HG02885 (cell line): ENCODE results near the gene AP1G2.
"Not testable (repeated sequence)": the region's sequence is repeated elsewhere in the genome, so short reads cannot be mapped to it uniquely, and the experiment has no call there.

ENCODE experiments used
- ATAC-seq: cut with Tn5 transposase; IDR thresholded peaks from one replicate; pipeline ENCODE4 v1.9.1; 2021; ENCODE audit warnings: mild to moderate bottlenecking; ENCODE audit not compliant: unreplicated experiment, poor library complexity

AP1G2 gene

DNA sequence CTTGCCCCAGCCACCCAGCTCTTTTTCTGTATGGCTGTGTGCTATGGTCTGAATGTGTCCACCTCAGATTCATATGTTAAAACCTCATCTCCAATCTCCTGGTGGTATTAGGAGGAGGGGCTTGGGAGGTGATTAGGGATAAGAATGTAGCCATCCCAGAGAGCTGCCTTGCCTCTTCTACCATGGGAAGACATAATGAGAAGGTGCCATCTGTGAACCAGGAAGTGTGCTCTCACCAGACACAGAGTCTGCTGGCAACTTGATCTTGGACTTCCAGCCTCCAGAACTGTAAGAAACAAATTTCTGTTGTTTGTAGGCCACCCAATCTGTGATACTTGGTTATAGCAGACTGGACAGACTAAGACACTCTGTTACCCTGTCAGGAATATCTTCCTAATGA lies 33.8 kb upstream of the AP1G2 start:
- no peak for ATAC-seq

DNA sequence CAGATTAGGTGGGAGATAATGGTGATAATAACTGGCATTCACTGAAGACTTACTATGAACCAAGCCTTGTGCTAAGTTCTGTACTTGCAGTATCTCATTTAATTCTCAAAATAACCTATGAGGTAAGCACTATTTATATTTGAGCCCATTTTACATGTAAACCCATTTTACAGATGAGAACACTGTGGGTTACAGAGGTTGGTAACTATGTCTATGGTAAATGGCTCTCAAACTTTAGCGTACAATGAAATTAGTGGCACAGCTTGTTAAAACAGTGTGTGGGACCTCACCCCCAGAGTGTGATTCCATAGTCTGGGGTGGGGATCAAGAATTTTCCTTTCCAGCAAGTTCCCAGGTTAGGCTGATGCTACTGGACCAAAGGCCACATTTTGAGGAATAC lies 33.2 kb upstream of the AP1G2 start:
- no peak for ATAC-seq

DNA sequence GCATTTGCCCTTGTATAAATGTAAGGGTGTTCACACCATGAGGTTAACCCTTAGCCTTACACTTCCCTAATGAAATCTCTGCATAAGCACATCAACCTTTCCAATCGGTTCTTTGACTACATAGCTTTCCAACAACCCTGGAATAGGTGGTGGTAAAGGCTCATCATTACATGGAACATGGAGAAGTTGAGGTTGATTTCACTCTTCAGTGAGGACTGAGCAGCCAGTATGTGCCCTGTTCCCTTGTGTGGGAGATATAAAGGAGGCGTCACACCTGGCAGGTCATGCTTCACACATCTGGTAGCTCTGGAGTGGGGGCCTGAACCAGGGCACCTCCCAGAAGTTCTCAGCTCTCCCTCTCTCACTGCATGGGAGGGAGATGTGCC lies 32.7 kb upstream of the AP1G2 start:
- ATAC-seq = no peak

DNA sequence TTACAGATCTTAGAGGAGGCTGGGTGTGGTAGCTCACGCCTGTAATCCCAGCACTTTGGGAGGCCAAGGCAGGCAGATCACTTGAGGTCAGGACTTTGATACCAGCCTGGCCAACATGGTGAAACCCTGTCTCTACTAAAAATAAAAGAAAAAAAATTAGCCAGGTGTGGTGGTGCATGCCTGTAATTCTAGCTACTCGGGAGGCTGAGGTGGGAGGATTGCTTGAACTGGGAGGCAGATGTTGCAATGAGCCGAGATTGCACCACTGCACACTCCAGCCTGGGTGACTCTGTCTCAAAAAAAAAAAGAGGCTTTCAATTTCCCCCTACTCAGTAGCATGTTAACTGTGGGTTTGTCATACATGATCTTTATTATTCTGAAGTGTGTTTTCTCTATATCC lies 26.6 kb upstream of the AP1G2 start:
- not testable (repeated sequence) for ATAC-seq

DNA sequence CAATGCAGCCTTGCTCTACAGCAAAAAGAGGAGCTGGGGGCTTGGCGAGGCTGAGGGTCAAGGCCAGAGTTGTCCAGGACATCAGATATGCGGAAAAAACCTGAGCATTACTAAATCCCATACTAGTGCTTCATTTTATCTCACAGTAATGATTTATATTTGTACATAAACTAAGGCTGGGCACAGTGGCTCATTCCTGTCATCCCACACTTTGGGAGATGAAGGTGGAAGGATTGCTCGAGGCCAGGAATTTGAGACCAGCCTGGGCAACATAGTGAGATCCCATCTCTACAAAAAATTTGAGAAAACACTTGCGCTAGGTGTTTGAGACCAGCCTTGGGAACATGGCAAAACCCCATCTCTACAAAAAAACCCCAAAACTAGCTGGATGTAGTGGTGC lies 22.6 kb upstream of the AP1G2 start:
- no peak for ATAC-seq

DNA sequence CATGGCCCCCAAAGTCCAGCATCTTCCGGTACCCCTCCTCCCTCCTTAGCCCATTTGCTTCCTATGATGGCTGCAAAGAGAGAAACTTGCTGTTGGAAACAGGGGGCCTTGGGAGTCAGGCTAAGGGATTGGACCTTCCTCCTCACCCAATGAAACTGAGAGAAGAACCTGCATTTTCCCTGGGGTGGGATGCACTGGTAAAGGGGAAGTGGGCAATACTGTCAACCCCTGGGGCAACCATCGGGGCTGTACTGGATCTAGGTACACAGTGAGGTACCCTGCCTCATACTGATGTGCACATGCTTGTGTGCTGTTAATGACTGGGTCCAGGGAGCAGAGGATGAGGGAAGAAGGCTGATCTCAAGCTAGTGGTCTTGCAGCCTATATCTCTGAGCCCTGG lies 22.0 kb upstream of the AP1G2 start:
- ATAC-seq = no peak

DNA sequence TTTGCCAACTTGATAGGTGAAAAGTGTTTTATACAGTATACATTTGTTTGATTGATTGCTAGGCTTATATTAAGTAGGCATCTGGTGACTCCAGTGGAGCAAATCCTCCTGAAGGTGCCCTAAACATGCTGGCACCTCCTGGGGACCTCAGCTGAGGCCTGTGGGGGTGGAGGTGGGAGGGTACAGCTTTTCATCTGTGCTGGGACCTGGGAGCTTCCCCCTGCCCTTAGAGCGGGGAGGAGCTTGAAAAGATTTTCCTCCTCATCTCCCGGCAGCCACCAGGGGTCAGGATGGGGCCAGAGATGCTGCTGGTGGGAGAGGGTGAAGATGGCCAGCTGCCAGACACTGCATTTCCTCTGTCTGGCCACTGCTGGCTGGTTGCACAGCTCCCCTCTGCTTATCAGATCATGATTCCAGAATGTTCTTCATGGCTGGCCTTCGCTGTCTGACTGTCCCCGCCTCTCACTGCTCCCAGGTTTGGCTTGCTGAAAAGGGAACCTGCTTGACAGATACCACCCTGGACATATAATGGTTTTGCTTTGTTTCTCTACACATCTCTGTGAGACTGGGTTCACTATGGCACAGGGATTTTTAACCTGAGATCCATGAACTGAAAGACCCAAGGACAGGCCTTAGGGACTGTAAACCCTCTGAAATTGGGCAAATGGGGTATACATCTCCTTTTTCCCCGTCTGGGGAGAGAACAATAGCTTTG lies 21.4 kb upstream of the AP1G2 start:
- peak; percentile 96 for ATAC-seq

DNA sequence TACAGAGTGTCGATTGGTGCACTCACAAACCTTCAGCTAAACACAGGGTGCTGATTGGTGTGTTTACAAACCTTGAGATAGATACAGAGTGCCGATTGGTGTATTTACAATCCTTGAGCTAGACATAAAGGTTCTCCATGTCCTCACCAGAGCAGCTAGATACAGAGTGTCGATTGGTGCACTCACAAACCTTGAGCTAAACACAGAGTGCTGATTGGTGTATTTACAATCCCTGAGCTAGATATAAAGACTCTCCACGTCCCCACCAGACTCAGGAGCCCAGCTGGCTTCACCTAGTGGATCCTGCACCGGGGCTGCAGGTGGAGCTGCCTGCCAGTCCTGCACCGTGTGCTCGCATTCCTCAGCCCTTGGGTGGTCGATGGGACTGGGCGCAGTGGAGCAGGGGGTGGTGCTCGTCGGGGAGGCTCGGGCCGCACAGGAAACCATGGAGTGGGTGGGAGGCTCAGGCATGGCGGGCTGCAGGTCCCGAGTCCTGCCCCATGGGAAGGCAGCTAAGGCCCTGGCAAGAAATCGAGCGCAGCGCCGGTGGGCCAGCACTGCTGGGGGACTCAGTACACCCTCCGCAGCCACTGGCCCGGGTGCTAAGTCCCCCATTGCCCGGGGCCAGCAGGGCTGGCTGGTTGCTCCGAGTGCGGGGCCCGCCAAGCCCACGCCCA lies 17.1 kb upstream of the AP1G2 start:
- ATAC-seq = not testable (repeated sequence)

DNA sequence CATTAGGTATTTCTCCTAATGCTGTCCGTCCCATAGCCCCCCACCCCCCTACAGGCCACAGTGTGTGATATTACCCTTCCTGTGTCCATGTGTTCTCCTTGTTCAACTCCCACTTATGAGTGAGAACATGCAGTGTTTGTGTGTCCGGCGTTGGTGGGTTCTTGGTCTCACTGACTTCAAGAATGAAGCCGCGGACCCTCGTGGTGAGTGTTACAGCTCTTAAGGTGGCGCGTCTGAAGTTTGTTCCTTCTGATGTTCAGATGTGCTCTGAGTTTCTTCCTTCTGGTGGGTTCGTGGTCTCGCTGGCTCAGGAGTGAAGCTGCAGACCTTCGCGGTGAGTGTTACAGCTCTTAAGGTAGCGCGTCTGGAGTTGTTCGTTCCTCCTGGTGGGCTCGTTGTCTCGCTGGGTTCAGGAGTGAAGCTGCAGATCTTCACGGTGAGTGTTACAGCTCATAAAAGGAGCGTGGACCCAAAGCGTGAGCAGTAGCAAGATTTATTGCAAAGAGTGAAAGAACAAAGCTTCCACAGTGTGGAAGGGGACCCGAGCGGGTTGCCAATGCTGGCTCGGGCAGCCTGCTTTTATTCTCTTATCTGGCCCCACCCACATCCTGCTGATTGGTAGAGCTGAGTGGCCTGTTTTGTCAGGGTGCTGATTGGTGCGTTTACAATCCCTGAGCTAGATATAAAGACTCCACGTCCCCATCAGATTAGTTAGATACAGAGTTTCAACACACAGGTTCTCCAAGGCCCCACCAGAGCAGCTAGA lies 16.4 kb upstream of the AP1G2 start:
- not testable (repeated sequence) for ATAC-seq

DNA sequence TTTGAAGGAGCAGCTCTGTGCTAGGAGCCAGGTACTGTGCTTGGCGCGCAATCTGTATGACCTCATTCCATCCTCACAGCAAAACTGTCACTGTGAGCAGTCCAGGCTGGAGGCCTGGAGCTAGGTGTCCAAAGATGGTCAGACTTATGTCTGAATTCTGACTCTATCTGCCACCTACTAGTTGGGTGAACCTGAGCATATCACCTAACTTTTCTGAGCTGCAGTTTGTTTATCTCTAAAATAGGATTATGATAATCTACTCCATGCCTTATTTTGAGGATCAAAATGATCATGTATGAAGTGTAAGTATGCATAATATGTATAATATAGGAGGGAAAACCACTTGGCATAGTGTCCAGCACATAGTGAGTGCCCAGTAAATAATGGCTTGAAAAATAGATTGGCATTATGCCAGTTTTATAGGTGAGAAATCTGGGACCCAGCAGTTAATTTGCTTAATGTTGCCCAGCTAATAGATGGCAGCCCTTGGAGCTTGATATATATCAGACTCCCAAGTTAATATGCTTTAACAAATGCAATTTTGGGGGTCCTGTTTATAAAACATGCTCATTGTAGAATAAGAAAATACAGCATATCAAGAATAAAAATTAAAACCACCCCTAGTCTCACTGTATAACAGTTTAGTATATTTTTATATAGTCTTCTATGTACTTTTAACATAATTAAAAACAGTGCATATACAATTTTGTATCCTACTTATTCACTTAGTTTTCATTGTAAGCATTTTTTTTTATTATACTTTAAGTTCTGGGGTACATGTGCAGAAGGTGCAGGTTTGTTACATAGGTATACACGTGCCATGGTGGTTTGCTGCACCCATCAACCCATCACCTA lies 15.5 kb upstream of the AP1G2 start:
- no peak for ATAC-seq

DNA sequence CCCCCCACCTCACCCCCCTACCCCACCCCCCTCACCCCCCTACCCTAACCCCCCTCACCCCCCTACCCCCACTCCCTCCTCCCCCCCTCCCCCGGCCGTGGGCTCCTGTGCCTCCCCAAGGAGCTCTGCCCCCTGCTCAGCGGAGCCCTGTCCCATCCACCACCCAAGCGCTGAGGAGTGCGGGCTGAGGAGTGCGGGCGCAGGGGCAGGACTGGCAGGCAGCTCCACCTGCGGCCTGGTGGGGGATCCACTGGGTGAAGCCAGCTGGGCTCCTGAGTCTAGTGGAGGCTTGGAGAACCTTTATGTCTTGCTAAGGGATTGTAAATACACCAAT lies 13.3 kb upstream of the AP1G2 start:
- ATAC-seq = no peak

DNA sequence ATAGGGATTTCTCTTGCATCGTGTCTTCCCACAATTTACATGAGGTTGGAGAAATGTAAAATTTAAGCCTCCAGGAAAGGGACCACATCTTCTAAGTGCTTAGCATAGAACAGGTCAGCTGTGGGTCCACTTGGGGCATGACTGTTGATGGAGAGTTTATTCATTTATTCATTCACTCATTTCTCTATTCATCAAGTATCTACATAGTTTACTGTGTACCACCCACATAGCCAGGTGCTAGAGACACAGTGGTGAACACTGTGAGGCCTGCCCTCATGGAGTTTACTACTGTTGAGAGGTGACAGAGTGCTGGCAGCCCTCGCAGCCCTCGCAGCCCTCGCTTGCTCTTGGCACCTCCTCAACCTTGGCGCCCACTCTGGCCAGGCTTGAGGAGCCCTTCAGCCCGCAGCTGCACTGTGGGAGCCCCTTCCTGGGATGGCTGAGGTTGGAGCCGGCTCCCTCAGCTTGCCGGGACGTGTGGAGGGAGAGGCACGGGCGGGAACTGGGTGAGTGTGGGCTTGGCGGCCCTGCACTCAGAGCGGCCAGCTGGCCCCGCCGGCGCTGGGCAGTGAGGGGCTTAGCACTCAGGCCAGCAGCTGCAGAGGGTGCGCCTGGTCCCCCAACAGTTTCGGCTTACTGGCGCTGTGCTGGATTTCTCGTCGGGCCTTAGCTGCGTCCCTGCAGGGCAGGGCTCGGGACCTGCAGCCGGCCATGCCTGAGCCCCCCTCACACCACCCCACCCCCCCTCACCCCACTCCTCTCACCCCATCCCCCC lies 12.7 kb upstream of the AP1G2 start:
- ATAC-seq = no peak

DNA sequence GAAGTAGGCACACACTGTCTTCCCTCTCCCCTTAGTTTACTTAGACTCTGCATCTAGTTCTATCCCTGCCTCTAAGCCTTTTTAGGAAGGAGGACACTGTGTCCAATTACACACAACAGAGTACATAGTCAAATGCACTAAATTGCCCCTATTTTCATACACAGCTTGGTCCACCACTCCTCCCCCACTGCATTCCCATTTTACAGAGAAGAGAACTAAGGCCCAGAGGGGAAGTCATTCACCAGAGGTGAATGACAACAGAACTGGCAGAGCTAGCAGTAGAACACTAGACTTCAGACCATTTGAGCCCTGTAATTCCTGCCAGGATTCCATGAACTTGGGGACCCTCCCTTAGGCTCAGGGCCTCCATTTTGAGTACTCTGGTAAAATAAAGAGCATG lies 12.1 kb upstream of the AP1G2 start:
- no peak for ATAC-seq

DNA sequence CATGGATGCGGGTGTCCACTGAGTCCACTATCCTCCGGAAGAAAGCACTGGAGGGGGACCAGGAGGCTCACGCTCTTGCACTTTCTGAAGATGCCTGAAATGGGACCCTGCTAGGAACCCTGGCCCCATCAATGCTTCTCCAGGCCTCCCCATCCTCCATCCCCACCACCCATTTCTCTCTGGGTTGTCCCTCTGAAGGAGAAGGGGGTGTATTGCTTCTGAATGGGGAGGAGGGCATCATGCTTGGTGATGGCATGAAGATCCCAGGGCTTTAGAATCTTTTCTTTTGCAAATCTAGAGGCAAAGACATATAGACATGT lies 11.7 kb upstream of the AP1G2 start:
- ATAC-seq = no peak

DNA sequence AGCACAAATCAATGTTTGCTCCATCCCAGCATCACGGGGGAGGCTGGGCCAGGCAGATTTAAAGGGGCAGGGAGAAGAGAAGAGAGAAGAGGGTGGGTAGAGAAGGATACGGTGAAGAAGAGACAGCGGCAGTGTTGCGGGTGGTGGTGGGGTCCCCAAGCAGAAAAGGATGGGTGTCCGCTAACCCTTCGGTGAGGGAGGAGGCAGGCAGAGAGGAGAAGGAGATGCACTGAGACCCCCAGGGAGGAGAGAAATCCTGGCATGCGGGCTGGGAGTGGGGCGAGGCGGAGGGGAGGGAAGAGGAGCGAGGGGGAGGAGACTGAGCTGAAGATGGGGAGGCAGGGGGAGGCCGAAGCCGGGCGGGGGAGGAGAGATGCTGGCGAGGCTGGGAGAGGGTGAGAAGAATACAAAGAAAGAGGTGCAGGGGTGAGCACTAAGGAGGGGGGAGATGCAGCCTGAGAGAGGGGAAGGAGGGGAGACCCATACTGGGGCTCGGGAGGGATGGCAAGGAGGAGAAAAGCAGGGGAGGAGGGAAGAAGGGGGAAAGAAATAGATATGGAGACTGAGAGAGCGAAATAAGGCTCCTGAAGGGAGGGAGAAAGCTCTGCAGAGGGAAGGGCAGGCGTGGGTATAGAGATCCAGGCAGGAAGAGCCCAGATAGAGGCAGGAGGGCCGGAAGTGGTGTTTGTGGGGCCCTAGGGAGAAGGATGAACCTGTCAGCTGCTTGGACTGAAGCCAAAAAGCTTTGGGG lies 11.1 kb upstream of the AP1G2 start, which contains the start of gene JPH4:
JPH4 (minus strand) TSS at position 231 of the 751 bp plus-strand sequence. CDS start 1,337 bp downstream, outside the sequence.
- ATAC-seq = no peak

DNA sequence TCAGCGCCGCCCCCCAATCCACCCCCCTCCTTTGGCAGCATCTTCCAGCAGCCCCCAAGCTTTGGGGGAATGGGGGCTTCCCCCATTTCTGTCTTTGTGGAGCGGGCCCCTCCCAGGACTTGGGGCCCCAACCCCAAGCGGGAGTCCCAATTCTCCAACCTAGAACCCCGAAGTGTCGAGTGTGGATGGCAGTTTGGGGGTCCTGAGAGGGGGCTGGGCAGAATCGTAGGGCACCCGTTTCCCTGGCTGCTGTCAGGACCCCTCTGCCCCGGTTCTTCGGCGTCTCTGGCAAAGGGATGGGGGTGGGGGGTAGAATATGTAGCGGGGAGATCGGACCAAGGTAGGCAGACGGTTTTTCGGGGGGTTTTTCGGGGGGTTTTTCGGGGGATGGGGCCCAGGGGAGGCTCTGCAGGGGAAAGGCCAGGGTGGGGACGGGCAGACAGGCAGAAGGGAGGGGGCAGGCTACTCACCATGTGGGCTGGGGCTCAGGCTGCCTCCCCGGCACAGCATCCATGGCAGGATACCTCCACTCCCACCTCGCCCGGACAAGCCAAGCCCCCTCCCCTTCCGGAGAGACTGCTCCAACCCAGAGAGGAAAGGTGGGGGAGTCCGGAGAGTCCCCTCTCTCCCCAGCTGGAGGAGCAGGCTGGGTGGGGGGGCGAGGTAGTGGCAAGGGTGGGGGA lies 10.3 kb upstream of the AP1G2 start:
- ATAC-seq = no peak

DNA sequence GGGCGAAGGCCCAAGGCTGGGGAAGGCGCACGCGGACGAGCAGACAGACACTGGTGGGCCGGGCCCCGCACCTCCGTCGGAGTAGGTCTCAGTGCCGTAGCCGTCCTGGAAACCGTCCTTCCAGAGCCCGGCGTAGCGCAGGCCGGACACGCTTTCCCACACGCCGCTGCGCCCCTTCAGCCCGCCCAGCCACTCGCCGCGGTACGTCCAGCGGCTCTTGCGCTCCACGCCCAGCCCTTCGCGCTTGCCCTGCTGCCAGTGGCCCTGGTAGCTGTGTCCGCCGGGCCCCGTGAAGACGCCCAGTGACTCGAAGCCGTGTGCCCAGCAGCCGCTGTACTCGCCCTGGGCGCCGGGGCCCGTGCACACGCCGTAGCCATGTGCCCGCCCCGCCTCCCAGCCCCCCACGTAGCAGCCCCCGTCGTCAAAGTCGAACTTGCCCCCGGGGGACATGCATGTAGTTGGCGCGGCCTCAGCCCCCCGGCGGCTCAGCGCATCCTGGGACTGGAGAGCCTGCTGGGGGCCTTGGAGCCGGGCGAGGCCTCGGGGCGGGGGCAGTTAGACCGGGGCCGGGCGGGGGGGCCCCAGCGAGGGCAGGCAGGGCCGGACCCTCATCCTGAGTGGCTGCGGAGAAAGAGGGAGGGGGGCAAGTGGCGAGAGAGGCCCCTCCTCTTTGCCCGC lies 9.6 kb upstream of the AP1G2 start:
- no peak for ATAC-seq

DNA sequence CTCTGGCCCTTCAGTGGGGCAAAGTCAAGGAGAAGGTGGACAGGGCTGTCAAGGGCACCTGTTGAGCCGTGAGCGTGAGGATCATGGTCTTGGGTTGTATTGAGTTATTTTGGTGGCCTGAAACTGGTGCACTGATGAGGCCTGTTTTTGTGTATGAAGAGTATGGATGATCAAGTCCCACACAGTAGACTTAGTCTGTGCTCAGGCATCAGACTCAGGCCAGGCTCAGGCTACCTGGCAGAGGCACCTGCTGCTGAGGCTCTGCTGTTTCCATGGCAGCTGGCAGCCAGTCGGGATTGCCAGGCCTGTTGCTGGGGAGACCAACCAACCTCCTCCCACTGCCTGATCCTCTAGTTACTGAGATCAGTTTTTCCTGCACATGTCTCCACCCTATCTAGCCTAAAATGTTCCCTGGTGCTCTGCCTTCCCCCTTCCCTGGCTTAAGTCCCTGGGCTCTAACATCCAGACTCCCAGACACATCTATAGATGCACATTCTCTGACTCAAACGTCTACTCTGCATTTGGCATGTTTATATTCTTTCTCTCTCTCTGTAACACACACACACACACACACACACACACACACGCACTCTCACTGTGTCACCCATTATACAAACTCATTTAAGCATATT lies 5.9 kb upstream of the AP1G2 start:
- ATAC-seq = no peak
